Esophagus squamous epithelium (tissue), 4 donors: ENCODE data around the gene VCX3B.

Source experiments
- CTCF ChIP-seq, 6 experiments: fragments of 450-650 bp in 4 of 6; fragments of 200-600 bp in 2 of 6; sonication (generic) in 2 of 6; IDR thresholded peaks; one replicate each; pipeline ENCODE4 v1.5.1; 2016 to 2019; ENCODE audit warnings: antibody characterized with exemption in 6 of 6, mild to moderate bottlenecking in 4 of 6, moderate library complexity in 4 of 6
- POLR2A ChIP-seq, 4 donors: fragments of 450-650 bp; IDR thresholded peaks; one replicate each; pipeline ENCODE4 v1.6.1; 2017; ENCODE audit warnings: antibody characterized with exemption in 4 of 4, mild to moderate bottlenecking in 4 of 4, moderate library complexity in 3 of 4

DNA sequence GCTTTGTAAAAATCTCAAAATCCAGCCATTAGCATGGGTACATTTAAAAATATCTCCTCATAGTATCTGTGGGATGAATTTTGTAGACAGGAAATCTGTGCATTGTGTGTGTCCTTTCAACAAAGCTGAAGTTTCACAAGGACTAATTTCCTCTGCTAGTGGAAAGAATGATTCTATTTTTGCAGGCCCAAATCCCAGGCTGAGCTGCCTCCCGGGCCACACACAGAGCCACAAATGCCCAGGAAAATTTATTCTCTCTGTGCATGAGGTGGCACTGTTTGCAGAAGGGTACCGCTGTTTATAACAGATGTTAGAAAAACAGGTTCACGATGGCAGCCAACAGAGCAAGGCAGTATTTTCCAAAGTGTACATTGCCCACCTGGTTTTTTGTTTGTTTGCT, 11.0 kb upstream of the VCX3B start:
- TF ChIP-seq CTCF (IDR thresholded peaks at IDR 0.05), result no peak
- no peak for TF ChIP-seq POLR2A (IDR thresholded peaks at IDR 0.05)
